HL-60 (cell line): ENCODE results near the gene RAB15.

Source experiments
- DNase-seq, 2 experiments: peaks; one replicate each; pipeline ENCODE4 v3.0.0-alpha.2; 2010 to 2020; ENCODE audit warnings: low read depth in 1 of 2, low spot score in 1 of 2
- H3K27ac ChIP-seq: fragments of 250-450 bp; sonication (Bioruptor Pico); replicated peaks from 2 replicates; pipeline ENCODE4 v1.5.1; 2020; ENCODE audit warnings: mild to moderate bottlenecking, moderate library complexity
- H3K27me3 ChIP-seq: fragments of 250-450 bp; sonication (Bioruptor Pico); 2 replicates; pipeline ENCODE4 v1.5.1; 2021; ENCODE audit warnings: mild to moderate bottlenecking, moderate library complexity; ENCODE audit not compliant: insufficient read depth, poor library complexity, severe bottlenecking
- H3K4me3 ChIP-seq: replicated peaks from 2 replicates; pipeline ENCODE4 v1.5.1; 2011; ENCODE audit warnings: mild to moderate bottlenecking, control low read depth, low read length; ENCODE audit not compliant: insufficient read depth
- CTCF ChIP-seq: IDR thresholded peaks from one replicate; pipeline ENCODE4 v1.5.1; 2011; ENCODE audit warnings: low read length, control low read depth, inconsistent platforms; ENCODE audit not compliant: insufficient read depth
- GABPA ChIP-seq: IDR thresholded peaks from 2 replicates; pipeline ENCODE4 v1.6.1; 2012; ENCODE audit warnings: low read depth
- POLR2AphosphoS5 ChIP-seq: IDR thresholded peaks from 2 replicates; pipeline ENCODE4 v1.6.1; 2012; ENCODE audit warnings: low read depth
- REST ChIP-seq: IDR thresholded peaks from 2 replicates; pipeline ENCODE4 v1.6.1; 2012; ENCODE audit warnings: low read depth; ENCODE audit not compliant: insufficient replicate concordance
- SPI1 ChIP-seq: IDR thresholded peaks from 2 replicates; pipeline ENCODE4 v1.6.1; 2012; ENCODE audit warnings: low read depth, mild to moderate bottlenecking, borderline replicate concordance

Gene RAB15

GRCh38 chr14:64958743-64959142, 13.4 kb downstream of the RAB15 start:
- no peak for DNase-seq
- no peaks in the 10 kb centered on the region for H3K27me3 ChIP-seq
- no peak overlapping the region for H3K27ac ChIP-seq
- H3K4me3 ChIP-seq: no peak overlapping the region
- TF ChIP-seq CTCF: no peak
- TF ChIP-seq GABPA: no peak
- no peak for TF ChIP-seq POLR2AphosphoS5
- no peak for TF ChIP-seq SPI1
- no peak for TF ChIP-seq REST

GRCh38 chr14:64958201-64958600, 13.9 kb downstream of the RAB15 start:
- DNase-seq: no peak
- TF ChIP-seq REST (no peak), POLR2AphosphoS5 (no peak), GABPA (no peak), SPI1 (no peak), CTCF (no peak)
- no peak overlapping the region for H3K27ac ChIP-seq
- no peak overlapping the region for H3K4me3 ChIP-seq
- no peaks in the 10 kb centered on the region for H3K27me3 ChIP-seq

GRCh38 chr14:64956697-64957406, 15.3 kb downstream of the RAB15 start:
- no peak overlapping the region for H3K27ac ChIP-seq
- DNase-seq: no peak
- H3K27me3 ChIP-seq: no peaks in the 10 kb centered on the region
- H3K4me3 ChIP-seq: no peak overlapping the region
- TF ChIP-seq REST (no peak), GABPA (no peak), SPI1 (no peak), POLR2AphosphoS5 (no peak), CTCF (no peak)
